ENCODE measurements around the gene ABI1. TPM values are rescaled to one million over a fixed set of nuclear protein-coding genes. Genes with fewer than 3 reads are reported as not detected.
A peak's percentile ranks its signal among the peaks of the same experiment; 100 is the strongest.

The ABI1 gene
- total RNA-seq, 1 experiment from 2014 or later, result 33.9 TPM

- H3K27ac Mint-ChIP-seq, result peak within 1 kb of the TSS; percentile 93
- peaks cover 8% of the 10 kb centered on the region for H3K9me3 Mint-ChIP-seq
- H3K4me3 Mint-ChIP-seq, result peak within 1 kb of the TSS; percentile 96
- POLR2A ChIA-PET, result no interaction called here
- peak; percentile 79 for ATAC-seq
- peak; percentile 70 for DNase-seq (ENCODE audit: low spot score)
- CTCF ChIA-PET, result interaction anchor here (1.3 kb wide), 1 partner anchor 11 kb away, joined by 5 read pairs; no protein-coding TSS in a partner anchor
- H3K36me3 Mint-ChIP-seq, result peaks cover 22% of the 10 kb centered on the region
- peaks cover 11% of the 10 kb centered on the region for H3K4me1 Mint-ChIP-seq
- peaks cover 5% of the 10 kb centered on the region; the same call in 1 of the 2 replicates for H3K27me3 Mint-ChIP-seq (ENCODE audit: low read depth)
- TF ChIP-seq E2F5 (CRISPR knock-in tag; IDR thresholded peaks at IDR 0.05) (peak; percentile 81), HMGXB4 (CRISPR knock-in tag; IDR thresholded peaks at IDR 0.05) (0 out of 2 replicates have a peak, but pooled peaks have one; percentile 41), ESRRA (CRISPR knock-in tag; IDR thresholded peaks at IDR 0.05; ENCODE audit: borderline replicate concordance) (peak; percentile 90), STAT6 (CRISPR knock-in tag; conservative IDR thresholded peaks at IDR 0.05; ENCODE audit: low read depth) (no peak), TP53 (CRISPR knock-in tag; IDR thresholded peaks at IDR 0.05) (0 out of 2 replicates have a peak, but pooled peaks have one; percentile 33), MAX (CRISPR knock-in tag; IDR thresholded peaks at IDR 0.05) (peak; percentile 30; the same call in 1 of the 2 replicates), ZNF263 (CRISPR knock-in tag; IDR thresholded peaks at IDR 0.05; ENCODE audit: low read depth) (no peak), HMGA2 (CRISPR knock-in tag; IDR thresholded peaks at IDR 0.05) (no peak), MYBL2 (CRISPR knock-in tag; IDR thresholded peaks at IDR 0.05) (peak; percentile 60; the same call in 1 of the 2 replicates), ARID4B (CRISPR knock-in tag; IDR thresholded peaks at IDR 0.05; ENCODE audit: borderline replicate concordance) (peak; percentile 61; the same call in 1 of the 2 replicates), IRF1 (CRISPR knock-in tag; IDR thresholded peaks at IDR 0.05) (no peak), TCF7 (CRISPR knock-in tag; IDR thresholded peaks at IDR 0.05; ENCODE audit: low read depth) (no peak), E2F4 (CRISPR knock-in tag; IDR thresholded peaks at IDR 0.05; ENCODE audit: borderline replicate concordance, low read depth) (0 out of 2 replicates have a peak, but pooled peaks have one; percentile 31), AFF4 (CRISPR knock-in tag; IDR thresholded peaks at IDR 0.05; ENCODE audit: borderline replicate concordance) (0 out of 2 replicates have a peak, but pooled peaks have one; percentile 40), NFE2L1 (CRISPR knock-in tag; IDR thresholded peaks at IDR 0.05) (0 out of 2 replicates have a peak, but pooled peaks have one; percentile 64), GABPB1 (CRISPR knock-in tag; IDR thresholded peaks at IDR 0.05) (peak; percentile 51), ATF1 (CRISPR knock-in tag; IDR thresholded peaks at IDR 0.05) (no peak), ZNF416 (CRISPR knock-in tag; IDR thresholded peaks at IDR 0.05) (peak; percentile 8; the same call in 1 of the 2 replicates), SP1 (CRISPR knock-in tag; conservative IDR thresholded peaks at IDR 0.05) (peak; percentile 85)
These were observed 163.4 kb downstream of the ABI1 start, which contains the start of gene PDSS1 for GRCh38 chr10:26697163-26697921. Gene PDSS1, plus strand, starts transcription at chr10:26697701. Its CDS starts 11 bp downstream, at chr10:26697712.
